ENCODE data around the gene PLEKHA7. TPM values are rescaled to one million over a fixed set of nuclear protein-coding genes. Genes with fewer than 3 reads are reported as not detected.
A peak's percentile ranks its signal among the peaks of the same experiment; 100 is the strongest.

The PLEKHA7 gene
- total RNA-seq, 4 donors from 2014 or later, result 0.72 to 3.6 (median 2.2) TPM

DNA sequence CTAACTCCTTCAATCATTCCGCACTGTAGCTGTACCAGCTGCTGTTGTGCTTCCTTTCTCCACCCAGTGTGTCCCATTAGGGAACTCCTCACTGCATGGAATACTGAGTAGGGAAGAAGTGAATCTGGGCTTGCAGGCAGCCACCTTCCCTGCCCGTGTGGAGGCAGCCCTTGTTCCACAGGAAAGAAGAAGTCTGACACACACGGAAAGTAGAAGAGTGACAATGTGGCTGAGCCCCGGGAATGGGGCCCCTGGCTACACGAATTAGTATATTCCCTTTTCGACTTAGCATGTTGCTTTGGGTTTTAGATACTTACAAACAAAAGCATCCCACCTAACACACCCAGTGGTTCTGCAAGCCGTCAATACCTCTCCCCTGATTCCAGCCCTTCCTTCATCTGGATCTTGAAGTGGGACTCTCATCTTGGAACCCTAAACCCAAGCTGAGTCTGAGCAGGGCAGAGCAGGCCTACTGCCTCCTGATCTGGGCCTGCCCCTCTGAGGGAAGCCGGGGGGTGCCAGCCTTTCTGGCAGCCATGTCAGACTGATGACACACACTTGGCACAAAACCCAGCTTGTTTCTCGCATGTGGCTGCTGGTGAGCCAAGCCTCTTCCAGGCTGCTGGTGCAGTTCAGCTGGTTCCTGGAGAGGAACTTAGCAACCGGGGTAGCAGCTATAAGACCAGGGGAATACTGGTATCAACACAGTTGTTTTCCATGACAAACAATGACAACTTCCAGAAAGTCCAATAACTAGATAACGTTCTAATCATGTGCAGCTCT lies 204.1 kb downstream of the PLEKHA7 start:
- peaks cover 12 to 24% of the 10 kb centered on the region in 2 donors for H3K4me1 ChIP-seq
- intact Hi-C loops (cut with DNase I; ENCODE audit: low total_unique reads), result no loop called here
- no peaks in the 10 kb centered on the region for H3K9me3 ChIP-seq

DNA sequence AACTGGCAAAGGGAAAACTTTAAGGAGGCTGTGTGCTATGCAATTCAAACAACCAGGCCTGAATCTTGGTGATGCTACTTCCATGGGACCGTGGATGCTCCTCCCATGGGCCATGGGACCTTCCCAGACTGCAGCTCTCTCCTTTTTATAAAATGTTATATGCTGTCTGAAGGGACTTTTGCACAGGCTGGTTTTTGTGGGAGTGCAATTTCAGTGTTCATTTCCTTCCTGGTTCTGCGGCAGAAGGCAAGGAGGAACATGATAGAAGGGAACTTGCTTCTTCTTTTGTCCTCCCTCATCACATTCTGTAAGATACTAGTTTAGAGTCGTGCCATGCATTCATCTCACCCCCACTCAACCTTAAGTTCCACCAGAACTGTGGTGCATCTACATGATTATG lies 206.9 kb downstream of the PLEKHA7 start:
- H3K4me1 ChIP-seq, result peaks cover 23 to 30% of the 10 kb centered on the region in 2 donors
- no peaks in the 10 kb centered on the region for H3K27me3 ChIP-seq
- TF ChIP-seq, protein P1, sequence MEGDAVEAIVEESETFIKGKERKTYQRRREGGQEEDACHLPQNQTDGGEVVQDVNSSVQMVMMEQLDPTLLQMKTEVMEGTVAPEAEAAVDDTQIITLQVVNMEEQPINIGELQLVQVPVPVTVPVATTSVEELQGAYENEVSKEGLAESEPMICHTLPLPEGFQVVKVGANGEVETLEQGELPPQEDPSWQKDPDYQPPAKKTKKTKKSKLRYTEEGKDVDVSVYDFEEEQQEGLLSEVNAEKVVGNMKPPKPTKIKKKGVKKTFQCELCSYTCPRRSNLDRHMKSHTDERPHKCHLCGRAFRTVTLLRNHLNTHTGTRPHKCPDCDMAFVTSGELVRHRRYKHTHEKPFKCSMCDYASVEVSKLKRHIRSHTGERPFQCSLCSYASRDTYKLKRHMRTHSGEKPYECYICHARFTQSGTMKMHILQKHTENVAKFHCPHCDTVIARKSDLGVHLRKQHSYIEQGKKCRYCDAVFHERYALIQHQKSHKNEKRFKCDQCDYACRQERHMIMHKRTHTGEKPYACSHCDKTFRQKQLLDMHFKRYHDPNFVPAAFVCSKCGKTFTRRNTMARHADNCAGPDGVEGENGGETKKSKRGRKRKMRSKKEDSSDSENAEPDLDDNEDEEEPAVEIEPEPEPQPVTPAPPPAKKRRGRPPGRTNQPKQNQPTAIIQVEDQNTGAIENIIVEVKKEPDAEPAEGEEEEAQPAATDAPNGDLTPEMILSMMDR (IDR thresholded peaks at IDR 0.05 in 4 of 5, conservative IDR thresholded peaks at IDR 0.05 in 1 of 5), result no peak
- no peak for TF ChIP-seq POLR2A (IDR thresholded peaks at IDR 0.05)
- in situ Hi-C loops (cut with MboI; ENCODE audit: low sequenced_read_pairs in 4 of 4) (loop anchor here in 3 of 4 donors (25.0 kb wide), 1 partner anchor 255 kb away; no protein-coding TSS in a partner anchor), intact Hi-C loops (cut with DNase I; ENCODE audit: low total_unique reads) (no loop called here)
- H3K4me3 ChIP-seq, result no peak overlapping the region
- DNase-seq (no peak), ATAC-seq (no peak)
- no peak overlapping the region for H3K27ac ChIP-seq
- no peaks in the 10 kb centered on the region for H3K9me3 ChIP-seq
- no peaks in the 10 kb centered on the region for H3K36me3 ChIP-seq

More for the DNA sequence above, 204.1 kb downstream of the PLEKHA7 start:
- Histone ChIP-seq H3K27ac (no peak overlapping the region), H3K27me3 (no peaks in the 10 kb centered on the region), H3K4me3 (no peak overlapping the region), H3K36me3 (no peaks in the 10 kb centered on the region)
- in situ Hi-C loops (cut with MboI; ENCODE audit: low sequenced_read_pairs in 4 of 4), result loop anchor here in 3 of 4 donors (25.0 kb wide), 1 partner anchor 252 kb away; no protein-coding TSS in a partner anchor
- ATAC-seq (no peak), DNase-seq (no peak)
- TF ChIP-seq POLR2A (IDR thresholded peaks at IDR 0.05), result no peak
- TF ChIP-seq, protein P1 (IDR thresholded peaks at IDR 0.05 in 4 of 5, conservative IDR thresholded peaks at IDR 0.05 in 1 of 5), result no peak

DNA sequence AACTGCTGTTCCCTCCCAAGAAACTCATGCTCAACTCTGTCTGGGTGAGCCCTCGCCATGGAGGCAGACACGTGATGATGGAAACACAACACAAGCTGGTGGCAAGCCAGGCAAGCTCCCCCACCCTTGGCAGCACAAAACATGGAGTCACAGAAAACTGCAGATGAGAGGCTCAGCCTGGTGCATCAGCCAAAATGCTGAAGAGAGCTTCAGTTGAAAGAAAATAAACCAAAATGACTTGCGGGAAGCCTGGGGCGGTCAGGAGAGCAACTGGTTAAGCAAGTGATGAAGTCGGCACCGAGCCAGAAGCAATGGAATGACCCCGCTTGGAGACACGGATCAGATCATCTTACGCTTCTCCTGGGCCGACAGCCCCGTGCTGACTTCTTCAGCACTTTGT lies 207.4 kb downstream of the PLEKHA7 start:
- H3K4me3 ChIP-seq, result no peak overlapping the region
- ATAC-seq, result no peak
- no peak overlapping the region for H3K27ac ChIP-seq
- no peaks in the 10 kb centered on the region for H3K27me3 ChIP-seq
- no peaks in the 10 kb centered on the region for H3K36me3 ChIP-seq
- peaks cover 23 to 30% of the 10 kb centered on the region in 2 donors for H3K4me1 ChIP-seq
- TF ChIP-seq, protein P1 (IDR thresholded peaks at IDR 0.05 in 4 of 5, conservative IDR thresholded peaks at IDR 0.05 in 1 of 5), result no peak
- TF ChIP-seq POLR2A (IDR thresholded peaks at IDR 0.05), result no peak
- no peaks in the 10 kb centered on the region for H3K9me3 ChIP-seq
- in situ Hi-C loops (cut with MboI; ENCODE audit: low sequenced_read_pairs in 4 of 4), result loop anchor here in 3 of 4 donors (25.0 kb wide), 1 partner anchor 256 kb away; no protein-coding TSS in a partner anchor
- peak in 1 of 2 donors; percentile 28 for DNase-seq
- intact Hi-C loops (cut with DNase I; ENCODE audit: low total_unique reads), result no loop called here

DNA sequence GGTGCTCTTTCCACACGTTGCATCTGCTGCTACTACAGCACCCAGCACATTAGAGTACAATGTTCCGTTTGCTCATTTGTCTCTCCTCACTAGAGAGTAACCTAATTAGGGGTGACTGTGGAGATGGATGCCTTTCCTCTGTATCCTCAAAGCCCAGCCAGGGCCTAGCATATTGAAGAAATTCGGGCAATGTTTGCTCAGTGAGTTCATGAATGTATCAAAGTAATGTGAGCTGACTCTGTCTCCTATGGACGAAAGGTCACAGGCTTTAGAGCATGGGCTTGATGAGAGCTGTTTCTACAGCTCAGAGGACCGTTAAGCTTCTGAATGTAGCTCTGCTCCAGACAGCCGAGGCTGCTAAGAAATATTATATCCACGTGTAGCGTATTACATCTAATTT lies 208.3 kb downstream of the PLEKHA7 start:
- DNase-seq (no peak), ATAC-seq (no peak)
- TF ChIP-seq POLR2A (IDR thresholded peaks at IDR 0.05), result no peak
- TF ChIP-seq, protein P1 (IDR thresholded peaks at IDR 0.05 in 4 of 5, conservative IDR thresholded peaks at IDR 0.05 in 1 of 5), result no peak
- Histone ChIP-seq H3K4me1 (peaks cover 23 to 30% of the 10 kb centered on the region in 2 donors), H3K9me3 (no peaks in the 10 kb centered on the region), H3K27ac (no peak overlapping the region), H3K27me3 (no peaks in the 10 kb centered on the region), H3K4me3 (no peak overlapping the region), H3K36me3 (no peaks in the 10 kb centered on the region)
- in situ Hi-C loops (cut with MboI; ENCODE audit: low sequenced_read_pairs in 4 of 4) (loop anchor here in 3 of 4 donors (25.0 kb wide), 1 partner anchor 256 kb away; no protein-coding TSS in a partner anchor), intact Hi-C loops (cut with DNase I; ENCODE audit: low total_unique reads) (no loop called here)
